IgD-negative memory B cell (primary cell): ENCODE measurements around the gene TBC1D20. TPM values are rescaled to one million over a fixed set of nuclear protein-coding genes. Genes with fewer than 3 reads are reported as not detected.

Source experiments
- H3K27ac Mint-ChIP-seq, 3 donors: one replicate each; pipeline ENCODE4 v1.8.0; 2020 to 2022; ENCODE audit warnings: mild to moderate bottlenecking in 3 of 3, mixed read lengths in 3 of 3, moderate library complexity in 1 of 3
- H3K27me3 Mint-ChIP-seq: one replicate; pipeline ENCODE4 v1.8.0; 2021; ENCODE audit warnings: mixed read lengths
- H3K36me3 Mint-ChIP-seq: one replicate; pipeline ENCODE4 v1.8.0; 2020; ENCODE audit warnings: mild to moderate bottlenecking, mixed read lengths
- H3K4me1 Mint-ChIP-seq, 3 donors: one replicate each; pipeline ENCODE4 v1.8.0; 2020 to 2022; ENCODE audit warnings: mixed read lengths in 3 of 3, mild to moderate bottlenecking in 1 of 3
- H3K4me3 Mint-ChIP-seq, 4 donors: one replicate each; pipeline ENCODE4 v1.8.0; 2020 to 2022; ENCODE audit warnings: mild to moderate bottlenecking in 4 of 4, mixed read lengths in 4 of 4, moderate library complexity in 3 of 4
- H3K9me3 Mint-ChIP-seq, 3 donors: one replicate each; pipeline ENCODE4 v1.8.0; 2020 to 2021; ENCODE audit warnings: mixed read lengths in 3 of 3, mild to moderate bottlenecking in 1 of 3
- polyA plus RNA-seq: library from polyadenylated mRNA; unstranded; fragments of 300-500 nt; fragmentation: Illumina TruSeq; gene quantifications from one replicate; pipeline ENCODE4 v1.2.3, GENCODE V29; 2021

The TBC1D20 gene
- polyA plus RNA-seq, 1 donor from 2014 or later: 19.0 TPM

DNA sequence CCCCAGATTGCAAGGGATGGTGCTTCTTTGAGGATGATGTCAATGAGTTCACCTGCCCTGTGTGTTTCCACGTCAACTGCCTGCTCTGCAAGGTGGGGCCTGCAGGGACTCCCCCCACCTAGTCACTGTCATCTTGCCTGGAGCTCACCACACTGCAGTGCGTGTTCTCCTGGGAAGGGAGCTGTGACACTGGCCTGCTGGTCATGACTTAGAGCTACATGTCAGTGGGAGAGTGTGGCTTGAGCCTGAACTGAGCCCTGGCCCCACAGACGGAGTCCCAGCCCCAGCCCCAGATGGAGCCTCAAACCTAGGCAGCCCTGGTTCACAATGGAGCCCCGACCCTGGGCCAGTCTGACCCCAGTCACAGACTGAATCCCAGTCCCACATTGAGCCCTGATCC lies 34.9 kb downstream of the TBC1D20 start:
- Mint-ChIP-seq H3K4me1 (peaks cover 0 to 2% (median 2%) of the 10 kb centered on the region in 3 donors), H3K4me3 (no peak overlapping the region), H3K9me3 (no peaks in the 10 kb centered on the region), H3K27me3 (no peaks in the 10 kb centered on the region), H3K36me3 (peaks cover 8% of the 10 kb centered on the region), H3K27ac (no peak overlapping the region)

DNA sequence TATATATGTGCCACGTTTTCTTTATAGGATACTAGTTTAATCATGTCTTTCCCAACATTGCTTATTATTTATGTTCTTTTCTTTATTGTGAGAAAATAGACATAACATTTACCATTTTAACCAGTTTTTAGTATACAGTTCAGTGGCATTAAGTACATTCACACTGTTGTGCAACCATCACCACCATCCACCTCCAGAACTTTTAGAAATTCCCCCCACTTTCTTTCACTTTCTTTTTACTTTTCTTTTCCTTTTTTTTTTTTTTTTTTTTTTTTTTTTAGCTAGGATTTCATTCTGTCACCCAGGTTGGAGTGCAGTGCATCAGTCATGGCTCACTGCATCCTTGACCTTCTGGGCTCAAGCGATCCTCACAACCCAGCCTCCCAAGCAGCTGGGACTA lies 35.8 kb downstream of the TBC1D20 start:
- peaks cover 8% of the 10 kb centered on the region for H3K36me3 Mint-ChIP-seq
- H3K9me3 Mint-ChIP-seq: no peaks in the 10 kb centered on the region
- peak overlapping the region in 1 of 3 donors; percentile 76 for H3K27ac Mint-ChIP-seq
- H3K4me3 Mint-ChIP-seq: no peak overlapping the region
- H3K27me3 Mint-ChIP-seq: no peaks in the 10 kb centered on the region
- H3K4me1 Mint-ChIP-seq: peaks cover 0 to 2% (median 1%) of the 10 kb centered on the region in 3 donors

DNA sequence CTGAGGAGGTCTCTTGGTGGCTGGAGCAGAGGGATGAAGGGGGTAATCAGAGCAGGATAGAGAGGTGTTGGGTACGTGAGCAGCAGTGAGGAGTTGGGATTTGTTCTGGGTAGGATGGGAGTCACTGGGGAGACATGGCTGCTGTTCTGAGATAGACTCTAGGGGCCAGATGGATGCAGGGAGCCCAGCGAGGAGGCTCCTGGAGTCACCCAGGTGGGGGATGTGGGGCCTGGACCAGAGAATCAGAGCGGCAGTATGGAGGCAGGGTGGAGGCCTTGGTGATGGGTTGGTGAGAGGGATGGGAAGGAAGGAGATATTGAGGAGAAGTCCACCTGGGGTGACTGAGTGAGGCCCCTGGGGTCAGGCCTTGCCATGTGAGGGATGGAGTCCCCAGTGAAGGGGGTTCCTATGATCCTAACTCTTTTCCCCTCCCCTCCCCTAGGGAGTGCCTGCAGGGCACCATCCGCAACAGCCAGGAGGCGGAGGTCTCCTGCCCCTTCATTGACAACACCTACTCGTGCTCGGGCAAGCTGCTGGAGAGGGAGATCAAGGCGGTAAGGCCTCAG lies 40.6 kb downstream of the TBC1D20 start:
- Mint-ChIP-seq H3K4me1 (peaks cover 0 to 3% (median 1%) of the 10 kb centered on the region in 3 donors), H3K4me3 (no peak overlapping the region), H3K36me3 (peaks cover 9% of the 10 kb centered on the region), H3K9me3 (no peaks in the 10 kb centered on the region), H3K27me3 (no peaks in the 10 kb centered on the region), H3K27ac (peak overlapping the region in 2 of 3 donors; percentile 40 to 71)

DNA sequence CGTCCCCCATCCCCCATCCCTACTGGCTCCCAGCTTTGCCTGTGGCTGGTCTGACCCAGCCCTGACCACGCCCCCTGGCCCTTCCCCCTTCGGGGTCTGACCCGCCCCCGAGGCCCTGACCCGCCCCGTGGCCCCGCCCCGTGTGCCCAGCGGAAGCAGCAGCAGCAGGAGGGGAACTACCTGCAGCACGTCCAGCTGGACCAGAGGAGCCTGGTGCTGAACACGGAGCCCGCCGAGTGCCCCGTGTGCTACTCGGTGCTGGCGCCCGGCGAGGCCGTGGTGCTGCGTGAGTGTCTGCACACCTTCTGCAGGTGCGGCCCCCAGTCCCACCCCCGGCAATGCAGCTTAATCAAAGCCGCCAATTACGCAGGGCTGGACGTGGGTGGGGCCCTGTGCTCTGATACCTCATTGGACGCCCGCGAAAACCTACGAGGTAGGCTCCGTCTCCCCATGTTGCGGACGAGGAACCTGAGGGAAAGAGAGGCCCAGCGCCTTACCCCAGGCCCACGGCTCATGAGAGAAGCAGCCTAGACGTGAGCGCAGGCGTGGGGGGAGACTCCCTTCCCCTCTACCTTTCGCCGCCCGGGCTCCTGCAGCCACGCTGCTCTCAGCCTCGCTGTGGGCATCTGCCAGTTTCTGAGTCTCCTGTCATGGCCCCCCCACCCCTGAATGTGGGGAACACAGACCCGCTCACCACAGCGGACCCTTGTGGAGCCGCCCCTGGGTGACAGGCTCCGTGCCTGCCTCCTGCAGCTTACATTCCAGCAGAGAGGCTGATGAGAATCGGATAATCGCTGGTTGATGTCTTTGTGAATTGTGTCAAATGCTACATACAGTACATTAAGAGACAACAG lies 41.4 kb downstream of the TBC1D20 start:
- H3K4me3 Mint-ChIP-seq: peak overlapping the region in 1 of 4 donors; percentile 39
- no peaks in the 10 kb centered on the region for H3K27me3 Mint-ChIP-seq
- peak overlapping the region in 2 of 3 donors; percentile 40 to 60 for H3K27ac Mint-ChIP-seq
- H3K36me3 Mint-ChIP-seq: peaks cover 3% of the 10 kb centered on the region
- peaks cover 1 to 5% (median 4%) of the 10 kb centered on the region in 3 donors for H3K4me1 Mint-ChIP-seq
- no peaks in the 10 kb centered on the region for H3K9me3 Mint-ChIP-seq

DNA sequence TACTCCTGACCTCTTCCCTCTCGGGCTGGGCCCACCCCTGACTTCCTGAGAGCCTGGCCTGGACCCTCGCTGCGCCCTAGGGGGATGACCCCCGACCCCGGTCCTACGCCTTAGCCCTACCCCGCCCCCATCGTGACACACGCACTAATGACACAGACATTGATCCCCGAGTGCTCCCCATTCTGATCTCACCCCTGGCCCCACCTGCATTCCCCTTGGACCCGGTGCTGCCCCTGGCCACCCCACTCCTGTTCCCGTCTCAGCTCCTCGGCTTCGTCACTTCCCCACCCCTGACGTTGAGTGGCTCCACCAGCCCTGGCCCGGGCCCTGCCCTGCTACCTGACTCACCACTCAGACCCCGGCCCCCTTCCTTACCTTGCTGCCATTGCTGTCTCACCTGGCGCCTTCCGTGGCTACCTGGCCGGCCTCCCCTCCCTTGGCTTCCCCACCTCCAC lies 42.1 kb downstream of the TBC1D20 start:
- peaks cover 1 to 10% (median 8%) of the 10 kb centered on the region in 3 donors for H3K4me1 Mint-ChIP-seq
- H3K27ac Mint-ChIP-seq: peak overlapping the region in 2 of 3 donors; percentile 65 to 71
- peak overlapping the region in 1 of 4 donors; percentile 52 for H3K4me3 Mint-ChIP-seq
- H3K36me3 Mint-ChIP-seq: peaks cover 3% of the 10 kb centered on the region
- no peaks in the 10 kb centered on the region for H3K27me3 Mint-ChIP-seq
- H3K9me3 Mint-ChIP-seq: no peaks in the 10 kb centered on the region

DNA sequence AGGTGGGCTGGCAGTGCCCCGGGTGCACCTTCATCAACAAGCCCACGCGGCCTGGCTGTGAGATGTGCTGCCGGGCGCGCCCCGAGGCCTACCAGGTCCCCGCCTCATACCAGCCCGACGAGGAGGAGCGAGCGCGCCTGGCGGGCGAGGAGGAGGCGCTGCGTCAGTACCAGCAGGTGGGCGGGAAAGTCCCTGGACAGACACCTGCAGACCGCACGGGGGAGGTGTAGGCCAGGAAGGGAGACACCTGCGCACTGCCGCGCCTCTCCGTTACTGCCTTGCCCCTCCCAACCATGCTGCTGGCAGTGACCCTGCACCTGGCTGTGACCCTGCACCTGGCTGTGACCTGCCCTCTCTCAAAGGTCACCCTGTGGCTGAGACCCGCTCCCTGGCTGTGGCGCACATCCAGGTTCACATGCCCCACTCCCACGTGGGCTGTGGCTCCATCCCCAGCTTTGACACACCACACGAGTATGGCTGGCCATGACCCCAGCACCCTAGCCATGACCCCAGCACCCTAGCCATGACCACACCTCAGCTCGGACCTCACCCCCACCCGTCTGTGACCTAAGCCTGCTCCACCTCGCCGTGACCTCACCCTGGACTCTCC lies 42.7 kb downstream of the TBC1D20 start:
- Mint-ChIP-seq H3K4me1 (peaks cover 2 to 10% (median 8%) of the 10 kb centered on the region in 3 donors), H3K9me3 (no peaks in the 10 kb centered on the region), H3K36me3 (peaks cover 3% of the 10 kb centered on the region), H3K4me3 (peak overlapping the region in 1 of 4 donors; percentile 52), H3K27me3 (no peaks in the 10 kb centered on the region), H3K27ac (peak overlapping the region in 2 of 3 donors; percentile 65 to 71)

DNA sequence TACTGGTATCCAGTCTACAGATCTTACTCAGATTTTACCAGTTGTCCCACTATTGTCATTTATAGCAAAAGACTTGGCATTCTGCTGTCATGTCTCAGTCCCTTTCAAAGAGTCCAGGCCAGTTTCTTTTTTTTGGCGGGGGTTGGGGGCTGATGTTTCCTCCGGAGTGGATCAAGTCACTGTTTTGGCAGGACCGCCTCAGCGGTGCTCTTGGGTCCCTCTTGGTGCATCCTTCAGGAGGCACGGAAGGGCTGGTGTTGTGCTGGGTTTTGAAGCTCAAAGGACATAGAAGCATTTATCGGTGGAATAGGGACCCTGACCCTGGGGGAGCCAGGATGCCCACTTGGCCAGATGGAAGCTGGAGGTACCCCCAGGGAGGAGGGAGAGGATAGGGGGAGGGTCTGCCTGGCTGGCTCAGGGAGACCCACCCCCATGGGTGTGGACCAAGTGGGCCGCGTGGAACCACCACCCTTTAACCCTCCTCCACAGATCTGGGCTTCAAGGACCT lies 43.4 kb downstream of the TBC1D20 start:
- peak overlapping the region in 1 of 3 donors; percentile 76 for H3K27ac Mint-ChIP-seq
- peaks cover 3% of the 10 kb centered on the region for H3K36me3 Mint-ChIP-seq
- H3K27me3 Mint-ChIP-seq: no peaks in the 10 kb centered on the region

DNA sequence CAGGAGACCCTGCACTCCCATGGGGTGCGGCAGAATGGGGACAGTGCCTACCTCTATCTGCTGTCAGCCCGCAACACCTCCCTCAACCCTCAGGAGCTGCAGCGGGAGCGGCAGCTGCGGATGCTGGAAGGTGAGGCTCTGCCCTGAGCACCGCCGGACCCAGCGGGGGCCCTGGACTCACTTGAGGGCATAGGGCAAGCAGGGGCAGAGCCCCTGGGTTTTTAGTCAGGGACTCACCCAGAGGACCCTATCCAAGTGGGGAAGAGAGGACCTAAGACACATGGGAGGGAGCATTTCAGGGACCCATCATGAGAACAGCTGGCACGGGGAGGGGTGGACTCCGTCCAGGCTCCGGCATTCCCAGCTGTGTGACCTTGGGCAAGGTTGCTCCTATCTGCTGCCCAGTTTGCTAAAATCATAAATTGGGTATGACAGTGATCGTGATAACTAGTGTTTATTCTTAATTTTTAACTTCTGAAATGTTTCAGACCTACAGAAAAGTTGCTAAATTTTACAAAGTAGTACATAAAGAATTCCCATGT lies 44.5 kb downstream of the TBC1D20 start:
- Mint-ChIP-seq H3K27me3 (no peaks in the 10 kb centered on the region), H3K27ac (no peak overlapping the region)

More for the DNA sequence above, 43.4 kb downstream of the TBC1D20 start:
- Mint-ChIP-seq H3K9me3 (no peaks in the 10 kb centered on the region), H3K4me3 (no peak overlapping the region), H3K4me1 (peaks cover 3 to 10% (median 8%) of the 10 kb centered on the region in 3 donors)

DNA sequence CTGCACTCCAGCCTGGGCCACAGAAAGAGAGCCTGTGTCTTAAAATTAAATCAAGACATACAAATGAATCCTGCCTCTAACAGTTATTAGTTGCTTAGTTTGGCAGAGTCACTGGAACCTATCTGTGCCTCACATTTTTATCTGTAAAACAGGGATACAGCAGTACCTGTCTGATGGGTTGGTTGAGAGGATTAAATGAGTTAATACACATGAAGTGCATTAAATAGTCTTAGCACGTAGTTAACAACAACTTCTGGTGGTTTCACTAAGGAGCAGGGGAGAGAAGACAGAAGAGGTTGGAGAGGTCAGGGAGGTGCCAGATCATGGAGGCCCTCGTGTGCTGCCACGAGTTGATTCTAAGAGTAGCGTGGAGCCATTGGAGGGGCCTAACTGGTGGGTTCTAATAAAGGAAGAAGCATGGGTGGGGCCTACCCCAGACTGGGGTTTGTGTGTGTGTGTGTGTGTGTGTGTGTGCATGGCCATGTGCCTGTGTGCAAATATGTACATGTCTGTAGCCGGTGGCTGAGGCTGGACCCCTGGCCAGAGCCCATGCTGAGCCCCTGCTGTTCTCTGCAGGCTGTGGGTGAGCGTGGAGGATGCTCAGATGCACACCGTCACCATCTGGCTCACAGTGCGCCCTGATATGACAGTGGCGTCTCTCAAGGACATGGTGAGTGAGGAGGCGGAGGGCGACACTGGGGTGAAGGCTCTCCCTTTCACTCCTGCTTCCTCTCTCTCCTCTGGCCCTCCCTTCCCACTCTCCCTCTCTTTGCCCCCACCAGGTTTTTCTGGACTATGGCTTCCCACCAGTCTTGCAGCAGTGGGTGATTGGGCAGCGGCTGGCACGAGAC lies 45.2 kb downstream of the TBC1D20 start:
- H3K9me3 Mint-ChIP-seq: no peaks in the 10 kb centered on the region
- no peaks in the 10 kb centered on the region for H3K27me3 Mint-ChIP-seq
- H3K27ac Mint-ChIP-seq: peak overlapping the region; percentile 6 to 67 (median 25)
- H3K36me3 Mint-ChIP-seq: peaks cover 2% of the 10 kb centered on the region
- H3K4me1 Mint-ChIP-seq: peaks cover 8 to 22% (median 19%) of the 10 kb centered on the region in 3 donors
- H3K4me3 Mint-ChIP-seq: no peak overlapping the region

More for the DNA sequence above, 44.5 kb downstream of the TBC1D20 start:
- Mint-ChIP-seq H3K4me1 (peaks cover 7 to 17% (median 15%) of the 10 kb centered on the region in 3 donors), H3K36me3 (peaks cover 3% of the 10 kb centered on the region), H3K9me3 (no peaks in the 10 kb centered on the region), H3K4me3 (no peak overlapping the region)

DNA sequence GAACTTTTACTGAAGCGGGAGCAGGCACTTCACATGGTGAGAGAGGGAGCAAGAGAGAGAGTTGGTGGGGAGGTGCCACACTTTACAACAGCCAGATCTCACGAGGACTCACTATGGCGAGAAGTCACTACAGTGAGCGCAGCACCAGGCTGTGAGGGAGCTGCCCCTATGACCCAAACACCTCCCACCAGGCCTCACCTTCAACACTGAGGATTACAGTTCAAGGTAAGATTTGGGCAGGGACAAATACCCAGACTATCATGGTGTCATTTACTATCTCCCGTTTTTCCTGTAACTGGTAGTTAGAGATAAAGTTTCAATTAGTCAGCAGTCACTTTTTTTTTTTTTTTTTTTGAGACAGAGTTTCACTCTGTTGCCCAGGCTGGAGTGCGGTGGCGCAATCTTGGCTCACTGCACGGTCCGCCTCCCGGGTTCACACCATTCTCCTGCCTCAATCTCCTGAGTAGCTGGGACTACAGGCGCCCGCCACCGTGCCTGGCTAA lies 46.5 kb downstream of the TBC1D20 start:
- Mint-ChIP-seq H3K4me1 (peaks cover 16 to 25% (median 24%) of the 10 kb centered on the region in 3 donors), H3K9me3 (no peaks in the 10 kb centered on the region), H3K27ac (no peak overlapping the region), H3K27me3 (no peaks in the 10 kb centered on the region), H3K36me3 (peaks cover 4% of the 10 kb centered on the region), H3K4me3 (no peak overlapping the region)

DNA sequence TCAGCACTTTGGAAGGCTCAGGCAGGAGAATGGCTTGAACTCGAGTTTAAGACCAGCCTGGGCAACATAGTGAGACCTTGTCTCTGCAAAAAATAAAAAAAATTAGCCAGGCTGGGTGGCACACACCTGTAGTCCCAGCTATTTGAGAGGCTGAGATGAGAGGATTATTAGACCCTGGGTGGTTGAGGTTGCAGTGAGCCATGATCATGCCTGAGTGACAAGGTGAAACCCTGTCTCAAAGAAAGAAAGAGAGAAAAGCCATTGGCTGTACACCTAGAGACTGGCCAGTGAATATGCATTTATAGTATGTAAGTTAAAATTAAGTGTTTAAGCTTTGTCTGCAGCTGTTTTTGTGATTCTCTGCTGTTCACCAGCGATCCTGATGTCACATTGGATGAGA lies 48.2 kb downstream of the TBC1D20 start:
- Mint-ChIP-seq H3K27me3 (no peaks in the 10 kb centered on the region), H3K4me3 (peak overlapping the region in 1 of 4 donors; percentile 80), H3K27ac (no peak overlapping the region), H3K9me3 (no peaks in the 10 kb centered on the region), H3K4me1 (peaks cover 31 to 40% (median 38%) of the 10 kb centered on the region in 3 donors), H3K36me3 (peaks cover 4% of the 10 kb centered on the region)

DNA sequence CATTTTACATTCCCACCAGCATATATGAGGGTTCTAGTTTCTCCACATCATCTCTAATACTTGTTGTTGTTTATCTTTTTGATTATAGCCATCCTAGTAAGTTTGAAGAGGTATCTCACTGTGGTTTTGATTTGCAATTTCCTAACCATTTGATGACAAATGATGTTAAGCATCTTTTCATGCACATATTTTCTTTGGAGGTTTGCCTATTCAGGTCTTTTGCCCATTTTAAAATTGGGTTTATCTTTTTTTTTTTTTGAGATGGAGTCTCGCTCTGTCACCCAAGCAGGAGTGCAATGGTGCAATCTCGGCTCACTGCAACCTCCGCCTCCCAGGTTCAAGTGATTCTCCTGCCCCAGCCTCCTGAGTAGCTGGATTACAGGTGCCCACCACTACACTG lies 50.3 kb downstream of the TBC1D20 start:
- H3K36me3 Mint-ChIP-seq: peaks cover 4% of the 10 kb centered on the region
- H3K4me3 Mint-ChIP-seq: peak overlapping the region in 1 of 4 donors; percentile 68
- H3K27me3 Mint-ChIP-seq: no peaks in the 10 kb centered on the region
- H3K4me1 Mint-ChIP-seq: peaks cover 40 to 46% (median 43%) of the 10 kb centered on the region in 3 donors
- H3K9me3 Mint-ChIP-seq: no peaks in the 10 kb centered on the region
- H3K27ac Mint-ChIP-seq: no peak overlapping the region

DNA sequence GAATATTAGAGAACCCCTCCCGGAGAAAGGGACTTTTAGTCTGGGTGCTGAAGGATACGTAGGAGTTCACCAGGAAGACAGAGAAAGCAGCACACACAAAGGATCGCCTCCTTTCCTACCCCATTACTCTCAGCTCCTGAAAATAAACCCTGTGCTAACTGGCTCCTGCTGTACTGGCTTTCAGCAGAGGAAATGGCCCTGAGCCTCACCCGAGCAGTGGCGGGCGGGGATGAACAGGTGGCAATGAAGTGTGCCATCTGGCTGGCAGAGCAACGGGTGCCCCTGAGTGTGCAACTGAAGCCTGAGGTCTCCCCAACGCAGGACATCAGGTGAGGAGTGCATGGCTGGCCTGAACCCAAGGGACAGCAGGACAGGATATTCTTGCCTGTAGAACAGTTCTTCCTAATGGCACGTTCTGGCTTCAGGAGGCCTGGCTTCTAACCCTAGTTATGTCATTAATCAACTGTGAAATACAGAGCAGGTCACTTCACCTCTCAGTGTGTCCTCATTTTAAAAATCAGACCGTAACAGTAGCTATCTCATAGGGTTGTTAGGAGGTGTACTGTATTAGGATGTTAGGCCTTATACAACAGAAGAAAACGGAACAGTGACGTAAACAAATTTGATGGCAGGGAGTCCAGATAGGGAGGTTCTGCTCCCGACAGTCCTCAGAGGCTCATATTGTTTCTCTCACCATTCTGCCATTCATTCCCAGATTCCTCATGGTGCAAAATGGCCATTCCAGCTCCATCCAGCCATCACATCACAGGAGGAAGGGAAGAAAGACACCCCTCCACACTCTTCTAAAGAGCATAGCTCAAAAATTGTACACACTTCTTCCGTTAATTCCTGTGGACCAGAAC lies 52.4 kb downstream of the TBC1D20 start:
- Mint-ChIP-seq H3K27me3 (no peaks in the 10 kb centered on the region), H3K27ac (peak overlapping the region; percentile 85 to 89 (median 87)), H3K4me1 (peaks cover 38 to 47% (median 42%) of the 10 kb centered on the region in 3 donors), H3K9me3 (no peaks in the 10 kb centered on the region), H3K4me3 (peak overlapping the region; percentile 85 to 97 (median 91)), H3K36me3 (peaks cover 6% of the 10 kb centered on the region)
